ENCODE data around the gene S1PR3.

S1PR3 gene

GRCh38 chr9:89008744-89009545 is 17.7 kb downstream of the S1PR3 start:
- ATAC-seq (no peak), DNase-seq (ENCODE audit: low spot score in 2 of 2) (no peak)
- Mint-ChIP-seq H3K9me3 (no peaks in the 10 kb centered on the region), H3K4me1 (no peaks in the 10 kb centered on the region), H3K27ac (no peak overlapping the region), H3K36me3 (no peaks in the 10 kb centered on the region), H3K4me3 (no peak overlapping the region)

- H3K36me3 Mint-ChIP-seq = no peaks in the 10 kb centered on the region
- ATAC-seq (no peak), DNase-seq (ENCODE audit: low spot score in 2 of 2) (no peak)
- H3K4me1 Mint-ChIP-seq = no peaks in the 10 kb centered on the region
- no peak overlapping the region for H3K4me3 Mint-ChIP-seq
- H3K9me3 Mint-ChIP-seq = no peaks in the 10 kb centered on the region
- no peak overlapping the region for H3K27ac Mint-ChIP-seq
Measured at GRCh38 chr9:89009546-89009840, 18.2 kb downstream of the S1PR3 start.

GRCh38 chr9:89010056-89010455 is 18.8 kb downstream of the S1PR3 start:
- Mint-ChIP-seq H3K4me1 (no peaks in the 10 kb centered on the region), H3K4me3 (no peak overlapping the region), H3K27ac (no peak overlapping the region), H3K9me3 (no peaks in the 10 kb centered on the region), H3K36me3 (no peaks in the 10 kb centered on the region)
- ATAC-seq (no peak), DNase-seq (ENCODE audit: low spot score in 2 of 2) (no peak)

- no peaks in the 10 kb centered on the region for H3K36me3 Mint-ChIP-seq
- no peaks in the 10 kb centered on the region for H3K4me1 Mint-ChIP-seq
- no peak for ATAC-seq
- no peak overlapping the region for H3K27ac Mint-ChIP-seq
- DNase-seq (ENCODE audit: low spot score in 2 of 2) = peak in 1 of 2 donors; percentile 38
- no peaks in the 10 kb centered on the region for H3K9me3 Mint-ChIP-seq
- no peak overlapping the region for H3K4me3 Mint-ChIP-seq
Measured at GRCh38 chr9:89010526-89011111, 19.4 kb downstream of the S1PR3 start.

GRCh38 chr9:89011683-89012082 is 20.4 kb downstream of the S1PR3 start:
- ATAC-seq (no peak), DNase-seq (ENCODE audit: low spot score in 2 of 2) (no peak)
- Mint-ChIP-seq H3K4me3 (no peak overlapping the region), H3K4me1 (no peaks in the 10 kb centered on the region), H3K27ac (no peak overlapping the region), H3K36me3 (no peaks in the 10 kb centered on the region), H3K9me3 (no peaks in the 10 kb centered on the region)

- Mint-ChIP-seq H3K36me3 (no peaks in the 10 kb centered on the region), H3K27ac (no peak overlapping the region), H3K4me1 (no peaks in the 10 kb centered on the region), H3K9me3 (no peaks in the 10 kb centered on the region), H3K4me3 (no peak overlapping the region)
- DNase-seq (ENCODE audit: low spot score in 2 of 2) (peak in 1 of 2 donors; percentile 33), ATAC-seq (no peak)
Measured at GRCh38 chr9:89012294-89013042, 21.2 kb downstream of the S1PR3 start.

- no peaks in the 10 kb centered on the region for H3K36me3 Mint-ChIP-seq
- H3K27ac Mint-ChIP-seq = no peak overlapping the region
- ATAC-seq = peak; percentile 19
- no peak overlapping the region for H3K4me3 Mint-ChIP-seq
- DNase-seq (ENCODE audit: low spot score in 2 of 2) = no peak
- H3K4me1 Mint-ChIP-seq = no peaks in the 10 kb centered on the region
- H3K9me3 Mint-ChIP-seq = no peaks in the 10 kb centered on the region
Measured at GRCh38 chr9:89013660-89014059, 22.4 kb downstream of the S1PR3 start.

GRCh38 chr9:89014153-89014552 is 22.9 kb downstream of the S1PR3 start:
- no peaks in the 10 kb centered on the region for H3K4me1 Mint-ChIP-seq
- no peaks in the 10 kb centered on the region for H3K9me3 Mint-ChIP-seq
- no peak overlapping the region for H3K4me3 Mint-ChIP-seq
- DNase-seq (ENCODE audit: low spot score in 2 of 2) (no peak), ATAC-seq (no peak)
- H3K27ac Mint-ChIP-seq = no peak overlapping the region
- no peaks in the 10 kb centered on the region for H3K36me3 Mint-ChIP-seq

- H3K4me1 Mint-ChIP-seq = no peaks in the 10 kb centered on the region
- no peak overlapping the region for H3K4me3 Mint-ChIP-seq
- no peak overlapping the region for H3K27ac Mint-ChIP-seq
- H3K9me3 Mint-ChIP-seq = no peaks in the 10 kb centered on the region
- H3K36me3 Mint-ChIP-seq = no peaks in the 10 kb centered on the region
- ATAC-seq = no peak
- DNase-seq (ENCODE audit: low spot score in 2 of 2) = no peak
Measured at GRCh38 chr9:89015336-89015735, 24.1 kb downstream of the S1PR3 start.

GRCh38 chr9:89020754-89021153 is 29.5 kb downstream of the S1PR3 start:
- H3K27ac Mint-ChIP-seq = no peak overlapping the region

GRCh38 chr9:89021154-89021803 is 30.0 kb downstream of the S1PR3 start:
- DNase-seq (ENCODE audit: low spot score in 2 of 2) (no peak), ATAC-seq (no peak)
- no peak overlapping the region for H3K4me3 Mint-ChIP-seq
- H3K36me3 Mint-ChIP-seq = no peaks in the 10 kb centered on the region
- no peak overlapping the region for H3K27ac Mint-ChIP-seq
- H3K4me1 Mint-ChIP-seq = no peaks in the 10 kb centered on the region
- H3K9me3 Mint-ChIP-seq = no peaks in the 10 kb centered on the region

More at GRCh38 chr9:89020754-89021153, 29.5 kb downstream of the S1PR3 start:
- Mint-ChIP-seq H3K9me3 (no peaks in the 10 kb centered on the region), H3K4me1 (no peaks in the 10 kb centered on the region), H3K4me3 (no peak overlapping the region), H3K36me3 (no peaks in the 10 kb centered on the region)
- ATAC-seq (peak; percentile 45), DNase-seq (ENCODE audit: low spot score in 2 of 2) (no peak)

- DNase-seq (ENCODE audit: low spot score in 2 of 2) (no peak), ATAC-seq (no peak)
- Mint-ChIP-seq H3K36me3 (no peaks in the 10 kb centered on the region), H3K27ac (no peak overlapping the region), H3K4me3 (no peak overlapping the region), H3K9me3 (no peaks in the 10 kb centered on the region), H3K4me1 (no peaks in the 10 kb centered on the region)
Measured at GRCh38 chr9:89022001-89022759, 30.9 kb downstream of the S1PR3 start.

- ATAC-seq = no peak
- Mint-ChIP-seq H3K4me1 (no peaks in the 10 kb centered on the region), H3K36me3 (no peaks in the 10 kb centered on the region), H3K27ac (no peak overlapping the region), H3K9me3 (no peaks in the 10 kb centered on the region), H3K4me3 (no peak overlapping the region)
- DNase-seq (ENCODE audit: low spot score in 2 of 2) = no peak
Measured at GRCh38 chr9:89022902-89023301, 31.6 kb downstream of the S1PR3 start.

GRCh38 chr9:89023740-89024139 is 32.5 kb downstream of the S1PR3 start:
- Mint-ChIP-seq H3K4me3 (no peak overlapping the region), H3K36me3 (no peaks in the 10 kb centered on the region), H3K27ac (no peak overlapping the region), H3K4me1 (no peaks in the 10 kb centered on the region), H3K9me3 (no peaks in the 10 kb centered on the region)
- no peak for DNase-seq (ENCODE audit: low spot score in 2 of 2)
- no peak for ATAC-seq

GRCh38 chr9:89024727-89025126 is 33.5 kb downstream of the S1PR3 start:
- H3K9me3 Mint-ChIP-seq = peaks cover under 1% of the 10 kb centered on the region
- H3K27ac Mint-ChIP-seq = no peak overlapping the region
- no peak for ATAC-seq
- no peaks in the 10 kb centered on the region for H3K36me3 Mint-ChIP-seq
- no peaks in the 10 kb centered on the region for H3K4me1 Mint-ChIP-seq
- H3K4me3 Mint-ChIP-seq = no peak overlapping the region
- no peak for DNase-seq (ENCODE audit: low spot score in 2 of 2)
